ENCODE measurements around the gene ITIH1.
A peak's percentile ranks its signal among the peaks of the same experiment; 100 is the strongest.

ITIH1 gene

GRCh38 chr3:52791366-52791765 is 14.0 kb downstream of the ITIH1 start:
- DNase-seq, result no peak

- no peak for DNase-seq
Measured at GRCh38 chr3:52791928-52792327, 14.5 kb downstream of the ITIH1 start.

GRCh38 chr3:52792413-52792812 is 15.0 kb downstream of the ITIH1 start:
- DNase-seq, result peak; percentile 11

- DNase-seq, result no peak
Measured at GRCh38 chr3:52792961-52793695, 15.7 kb downstream of the ITIH1 start.

- no peak for DNase-seq
Measured at GRCh38 chr3:52793702-52794611, 16.6 kb downstream of the ITIH1 start.

- no peak for DNase-seq
Measured at GRCh38 chr3:52794612-52795099, 17.3 kb downstream of the ITIH1 start, which contains the start of gene ITIH3. TSS of gene ITIH3 (plus strand) at chr3:52794796. CDS start at chr3:52794804, 8 bp downstream.

GRCh38 chr3:52795298-52795900 is 18.0 kb downstream of the ITIH1 start:
- DNase-seq, result no peak

- no peak for DNase-seq
Measured at GRCh38 chr3:52796411-52796810, 19.0 kb downstream of the ITIH1 start.

GRCh38 chr3:52798376-52798977 is 21.1 kb downstream of the ITIH1 start:
- no peak for DNase-seq

- DNase-seq, result peak; percentile 50
Measured at GRCh38 chr3:52798978-52799476, 21.6 kb downstream of the ITIH1 start.

- no peak for DNase-seq
Measured at GRCh38 chr3:52800079-52800478, 22.7 kb downstream of the ITIH1 start.

GRCh38 chr3:52801839-52802238 is 24.4 kb downstream of the ITIH1 start:
- no peak for DNase-seq

GRCh38 chr3:52805270-52806039 is 28.1 kb downstream of the ITIH1 start:
- DNase-seq, result peak; percentile 8

- no peak for DNase-seq
Measured at GRCh38 chr3:52809149-52809548, 31.8 kb downstream of the ITIH1 start.

GRCh38 chr3:52809662-52810377 is 32.4 kb downstream of the ITIH1 start:
- no peak for DNase-seq

GRCh38 chr3:52810923-52811322 is 33.5 kb downstream of the ITIH1 start:
- DNase-seq, result no peak

- DNase-seq, result no peak
Measured at GRCh38 chr3:52811452-52812011, 34.1 kb downstream of the ITIH1 start.

- no peak for DNase-seq
Measured at GRCh38 chr3:52813810-52814209, 36.4 kb downstream of the ITIH1 start.

- DNase-seq, result no peak
Measured at GRCh38 chr3:52816199-52816598, 38.8 kb downstream of the ITIH1 start.

GRCh38 chr3:52816654-52817053 is 39.3 kb downstream of the ITIH1 start:
- no peak for DNase-seq

- DNase-seq, result no peak
Measured at GRCh38 chr3:52817221-52817620, 39.8 kb downstream of the ITIH1 start.

All from OCI-M1 (cell line).